G401.6 (cell line): ENCODE results near the gene LSM4.

Experiments used
- FAIRE-seq: peaks from 2 replicates; lab custom pipeline; 2012; peaks lifted over from hg19 to GRCh38; lab: Jason Lieb, UNC

LSM4 gene

DNA sequence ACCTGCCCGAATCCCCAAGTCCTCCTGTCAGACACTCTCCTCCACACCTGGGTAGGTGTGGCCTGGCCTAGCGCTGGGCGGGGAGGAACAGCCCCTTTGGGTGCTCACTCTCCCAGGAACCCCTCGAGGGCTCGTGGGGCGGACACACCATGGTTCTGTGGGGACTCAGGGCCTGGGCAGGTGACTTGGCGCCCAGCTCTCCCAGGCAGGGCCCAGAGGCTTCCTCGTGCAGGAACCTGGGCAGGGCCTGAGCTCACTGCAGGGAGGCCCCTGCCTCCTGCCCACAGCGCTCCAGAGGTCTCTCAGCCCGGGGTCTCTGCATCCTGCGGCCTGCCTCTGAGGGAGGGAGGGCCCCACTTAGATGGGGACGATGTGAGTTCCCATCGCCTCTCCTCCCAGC, 11.9 kb downstream of the LSM4 start:
- FAIRE-seq = no peak

DNA sequence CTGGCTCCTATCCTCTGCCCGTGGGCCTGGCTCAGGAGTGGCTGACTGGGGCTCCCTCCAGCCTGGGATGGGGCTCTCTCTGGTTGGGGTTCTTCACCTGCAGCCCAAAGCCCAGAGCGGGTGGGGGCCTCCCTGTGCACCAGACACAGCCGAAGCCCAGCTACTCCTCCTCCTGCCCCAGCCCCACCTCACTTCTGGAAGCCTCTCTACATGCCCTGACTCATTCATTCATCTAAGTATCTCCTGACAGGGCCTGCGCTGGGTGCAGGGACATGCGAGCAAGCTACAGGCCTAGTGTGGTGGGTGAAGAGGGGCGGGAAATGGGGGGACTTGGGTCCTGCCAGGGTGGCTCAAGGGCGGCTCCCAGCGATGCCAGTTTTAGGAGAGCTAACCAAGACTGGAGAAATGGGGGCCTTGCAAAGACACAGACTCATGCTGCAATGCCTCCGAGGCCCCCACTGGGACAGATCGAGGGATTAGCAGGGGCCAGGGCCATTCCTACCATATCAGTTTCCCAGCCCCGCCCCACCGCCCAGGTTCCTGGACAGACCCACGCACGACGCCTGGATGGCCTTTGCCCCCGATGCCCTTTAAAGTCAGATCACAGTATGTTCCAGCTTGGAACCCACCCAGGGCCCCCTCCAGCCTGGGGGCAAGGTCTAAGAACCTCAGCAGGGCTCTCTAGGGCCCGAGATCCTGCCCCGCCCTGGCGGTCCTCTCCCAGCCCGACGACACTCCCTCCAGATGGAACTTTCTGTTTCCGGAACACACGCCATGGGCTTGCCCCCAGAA, 12.6 kb downstream of the LSM4 start:
- no peak for FAIRE-seq

DNA sequence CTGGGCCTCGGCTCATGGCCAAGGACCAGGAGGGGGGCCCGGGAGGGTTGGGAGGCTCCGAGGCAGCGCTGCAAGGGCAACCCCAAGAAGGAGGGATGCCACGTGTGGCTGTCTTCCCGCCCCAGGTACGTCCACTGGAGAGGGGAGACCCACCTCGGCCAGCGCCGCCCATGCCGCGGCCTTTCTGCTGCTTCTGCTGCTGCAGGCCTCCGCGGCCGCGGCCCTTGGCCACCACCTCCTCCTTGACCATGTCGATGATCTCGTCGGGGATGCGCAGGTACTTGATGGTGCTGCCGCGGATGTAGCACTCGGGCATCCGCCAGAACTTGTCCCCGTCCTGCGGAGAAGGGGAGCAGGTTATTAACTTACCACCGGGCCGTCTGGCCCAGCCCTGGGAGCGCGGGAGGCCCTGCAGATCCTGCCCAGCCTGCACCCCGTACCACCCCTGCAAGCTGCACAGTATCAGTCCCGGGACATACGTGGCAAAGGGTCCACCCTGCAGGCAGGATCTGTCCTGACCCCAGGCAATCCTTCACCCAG, 13.3 kb downstream of the LSM4 start:
- no peak for FAIRE-seq

DNA sequence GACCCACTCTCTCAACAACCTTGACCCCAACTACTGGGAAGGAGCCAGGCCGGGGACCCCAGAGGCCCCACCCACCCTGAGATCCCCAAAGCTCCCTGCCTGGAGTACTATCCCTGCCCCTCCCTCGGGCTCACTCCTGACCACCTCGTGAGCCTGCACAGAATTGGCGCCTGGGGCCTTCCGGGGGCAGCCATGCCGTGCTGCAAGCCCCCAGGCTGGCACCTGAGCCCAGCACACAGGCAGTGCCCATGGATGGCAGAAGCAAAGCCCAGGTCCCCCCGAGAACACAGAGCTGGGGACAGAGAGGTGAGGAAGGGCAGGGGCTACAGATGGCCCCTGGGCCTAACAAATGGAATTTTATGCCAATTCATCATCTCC, 13.9 kb downstream of the LSM4 start:
- no peak for FAIRE-seq

DNA sequence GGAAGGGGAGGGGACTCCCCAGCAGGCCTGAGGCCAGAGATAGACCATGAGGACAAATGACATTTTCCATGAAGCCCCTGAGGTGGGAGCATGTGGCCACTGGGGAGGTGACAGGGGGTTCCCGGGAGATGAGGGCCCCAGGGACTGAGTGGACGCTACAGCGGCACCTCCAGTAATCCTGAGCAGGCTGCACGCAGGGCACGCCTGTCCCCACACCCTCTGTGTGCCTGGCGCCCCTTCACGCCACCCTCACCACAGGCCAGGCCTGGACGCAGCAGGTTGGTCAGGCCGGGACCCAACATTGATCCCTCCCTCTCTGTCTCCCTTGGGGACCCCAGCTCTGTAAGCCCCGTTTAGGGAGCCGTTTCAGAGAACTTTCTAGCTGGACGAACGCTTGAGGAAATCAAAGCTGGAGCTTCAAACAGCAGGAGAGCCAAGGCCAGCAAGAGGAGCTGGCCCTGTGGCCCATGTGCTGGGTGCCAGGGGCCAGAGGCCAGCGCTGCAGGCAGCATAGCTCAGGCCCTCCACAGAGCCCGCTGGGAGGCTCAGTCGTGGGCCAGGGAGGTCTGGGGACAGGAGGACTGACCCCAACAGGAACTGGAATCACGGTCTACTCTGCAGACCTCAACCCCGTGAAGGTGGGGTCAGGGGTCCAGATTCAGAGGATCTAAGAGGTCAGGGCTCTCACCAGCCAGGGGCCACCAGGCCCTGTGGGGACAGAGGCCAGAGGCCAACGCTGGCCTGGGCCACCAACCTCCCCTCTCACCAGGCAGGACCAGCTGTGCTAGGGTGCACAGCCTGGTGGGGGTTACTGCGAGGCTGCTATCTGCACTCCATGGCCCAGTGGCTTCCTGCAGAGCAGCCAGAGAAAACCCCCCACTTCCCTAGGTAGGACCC, 14.6 kb downstream of the LSM4 start:
- FAIRE-seq = no peak

DNA sequence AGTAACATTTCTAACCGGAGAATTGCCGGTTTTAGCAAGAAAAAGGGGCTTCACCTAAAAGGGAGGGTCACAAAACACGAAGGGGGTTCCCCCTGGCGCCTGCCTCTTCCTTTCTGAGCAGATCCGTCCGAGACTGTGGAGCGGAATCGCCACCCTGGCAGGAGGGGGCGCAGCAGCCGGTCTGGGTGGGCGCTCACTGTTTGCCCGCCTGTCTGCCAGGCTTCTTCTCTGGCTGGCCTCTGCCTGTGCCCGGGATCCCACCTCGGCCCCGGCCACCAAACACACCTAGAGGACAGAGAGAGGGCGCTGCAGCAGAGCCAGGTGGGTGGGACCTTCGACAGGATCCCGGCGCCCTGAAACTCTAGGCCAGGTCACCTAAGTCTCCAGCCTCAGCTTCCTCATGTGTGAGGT, 15.6 kb downstream of the LSM4 start:
- no peak for FAIRE-seq

DNA sequence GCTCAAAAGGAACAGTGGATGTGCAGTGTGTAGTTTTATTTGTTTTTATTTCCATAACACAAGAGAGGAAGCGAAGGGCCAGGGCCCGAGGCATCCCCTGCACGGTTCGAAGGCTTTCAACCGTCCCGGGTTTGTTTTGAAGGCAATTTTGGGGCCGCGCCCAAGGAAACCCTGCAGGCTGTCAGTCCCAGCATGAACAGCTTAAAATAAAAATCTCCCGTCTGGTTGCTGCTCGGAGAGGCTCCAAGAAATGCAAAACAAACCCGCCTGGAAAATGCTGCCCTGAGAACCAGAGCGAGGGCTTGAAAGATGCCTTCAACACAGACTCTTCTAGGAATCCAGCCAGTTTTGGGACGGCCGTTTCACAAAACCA, 16.0 kb downstream of the LSM4 start:
- FAIRE-seq = peak; percentile 30

DNA sequence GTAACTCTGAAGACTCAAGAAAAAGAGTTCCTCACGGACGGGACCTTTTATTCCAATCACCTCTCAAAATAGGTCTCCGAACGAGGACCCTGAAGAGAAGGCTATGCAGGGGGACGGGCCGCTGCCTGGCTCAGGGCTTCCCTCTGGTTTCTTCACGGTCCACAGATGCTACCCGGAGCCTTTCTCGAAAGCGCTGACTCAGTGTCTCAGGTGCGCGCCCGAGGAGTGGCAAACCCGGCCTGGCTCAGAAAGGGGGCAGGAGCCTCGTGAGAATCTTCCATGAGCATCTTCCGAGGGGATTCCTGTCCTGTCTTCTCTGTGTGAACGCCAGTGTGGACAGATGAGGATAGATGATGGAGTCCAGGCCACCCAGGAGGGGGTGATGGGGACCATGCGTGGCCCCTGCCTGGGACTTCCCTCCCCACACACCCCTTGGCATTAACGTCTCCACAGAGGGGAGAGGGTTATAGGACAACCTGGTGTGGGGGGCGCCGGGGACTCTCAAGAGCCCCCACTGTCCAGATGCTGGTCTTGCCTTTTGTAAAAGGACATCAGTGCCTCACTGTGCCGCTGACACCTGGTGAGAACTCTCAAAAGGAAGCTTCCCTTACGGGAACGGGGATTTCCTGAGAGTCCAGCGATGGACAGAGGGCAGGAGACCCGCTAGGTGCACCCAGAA, 16.5 kb downstream of the LSM4 start:
- no peak for FAIRE-seq

DNA sequence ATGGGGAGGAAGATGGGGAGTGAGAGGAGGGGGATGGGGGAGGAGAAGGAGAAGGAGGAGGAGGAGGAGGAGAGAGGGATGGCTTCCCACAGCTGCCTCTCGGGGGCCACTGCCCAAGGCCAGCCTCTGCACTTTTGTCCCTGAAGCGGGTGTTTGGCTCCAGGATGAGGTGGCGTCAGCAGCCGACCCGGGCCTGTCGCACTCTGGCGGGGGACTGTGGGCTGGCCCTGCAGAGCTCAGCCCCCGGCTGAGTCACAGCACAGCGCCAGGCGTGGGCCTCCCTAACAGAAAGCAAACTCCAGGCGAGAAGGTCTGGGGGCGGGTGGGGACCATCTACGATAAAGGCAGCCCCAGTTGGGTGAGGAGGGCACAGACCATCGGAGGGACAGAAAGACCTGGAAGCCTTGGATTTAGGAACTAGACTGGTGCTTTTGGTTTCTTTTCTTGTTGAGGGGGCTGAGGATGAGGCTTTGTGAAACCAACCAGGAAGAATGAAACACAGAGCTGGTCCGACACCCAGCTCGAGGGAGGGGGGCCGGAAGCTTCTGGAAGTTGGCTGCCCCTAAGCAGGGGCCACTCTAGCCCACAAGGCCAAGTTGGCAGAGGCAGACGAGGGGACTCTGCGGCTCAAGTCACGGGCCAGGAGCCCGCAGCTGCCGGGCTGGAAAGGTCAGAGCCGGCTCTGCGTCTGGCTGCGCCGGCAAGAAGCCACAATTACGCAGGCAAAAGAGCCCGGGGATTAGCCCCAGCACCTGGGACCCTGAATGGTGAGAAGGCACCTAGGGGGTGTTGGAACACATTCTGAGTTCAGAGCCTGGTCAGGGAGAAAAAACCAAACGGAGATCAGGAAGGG, 18.2 kb downstream of the LSM4 start:
- FAIRE-seq = no peak

DNA sequence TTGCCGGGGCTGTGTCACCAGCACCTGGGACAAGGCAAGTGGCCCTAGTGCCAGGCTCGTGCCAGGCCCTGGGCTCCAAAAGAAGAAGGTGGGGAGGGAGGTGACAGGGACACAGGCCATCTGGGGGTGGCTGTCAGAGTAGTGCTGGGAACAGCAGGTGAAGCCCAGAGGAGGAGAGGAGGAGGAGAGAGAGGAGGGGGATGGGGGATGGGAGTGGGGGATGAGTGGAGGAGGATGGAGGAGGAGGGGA, 18.7 kb downstream of the LSM4 start:
- no peak for FAIRE-seq

DNA sequence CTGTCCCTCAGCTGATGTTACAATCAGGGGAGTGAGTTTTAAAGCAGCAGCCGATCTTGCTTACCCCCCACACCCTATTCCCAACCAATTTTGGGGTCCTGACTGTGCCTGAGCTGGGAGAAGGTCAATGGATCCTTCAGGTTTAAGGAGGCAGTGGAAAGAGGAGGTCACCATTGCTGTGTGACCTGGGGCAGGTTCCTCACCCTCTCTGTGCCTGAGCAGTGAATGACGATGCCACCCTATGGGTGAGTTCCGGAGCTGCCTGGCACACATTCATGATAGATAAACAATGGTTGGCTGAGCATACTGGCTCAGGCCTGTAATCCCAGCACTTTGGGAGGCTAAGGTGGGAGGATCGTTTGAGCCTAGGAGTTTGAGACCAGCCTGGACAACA, 21.2 kb downstream of the LSM4 start:
- FAIRE-seq = no peak

DNA sequence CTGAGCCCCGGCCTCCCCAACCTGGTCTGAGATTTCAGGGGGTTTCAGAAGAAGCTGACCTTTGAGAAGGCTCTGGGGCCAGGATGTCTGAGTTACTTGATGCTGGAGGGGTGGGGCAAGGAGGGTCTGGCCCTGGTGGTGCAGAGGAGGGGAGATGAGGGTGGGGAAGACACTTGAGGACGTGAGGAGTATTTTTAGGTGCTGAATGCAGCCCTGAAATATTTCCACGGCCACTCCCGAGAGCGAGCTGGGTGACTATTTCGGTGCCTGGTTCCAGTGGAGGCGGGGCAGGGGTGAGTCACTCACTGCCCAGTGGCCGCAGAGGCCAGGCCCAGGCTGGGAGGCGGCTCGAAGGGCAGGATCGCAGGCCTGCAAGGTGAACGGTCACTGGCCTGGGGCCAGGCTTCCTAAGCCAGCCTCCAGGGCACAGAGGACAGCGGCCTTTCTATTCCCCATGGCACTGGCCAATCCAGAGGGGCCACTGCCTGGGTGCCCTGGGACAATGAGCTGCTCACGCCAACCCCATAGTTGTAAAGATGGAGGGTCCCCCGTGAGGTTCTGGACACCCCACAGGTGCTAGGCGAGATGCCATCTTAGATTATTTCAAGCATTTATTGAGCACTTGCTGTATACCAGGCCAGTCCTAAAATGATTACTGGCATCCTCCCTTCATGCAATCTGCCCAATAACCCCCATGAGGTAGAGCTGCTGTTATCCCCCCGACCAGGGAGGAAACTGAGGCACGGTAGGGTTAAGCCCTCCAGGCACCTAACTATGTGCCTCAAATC, 21.8 kb downstream of the LSM4 start:
- FAIRE-seq = no peak

DNA sequence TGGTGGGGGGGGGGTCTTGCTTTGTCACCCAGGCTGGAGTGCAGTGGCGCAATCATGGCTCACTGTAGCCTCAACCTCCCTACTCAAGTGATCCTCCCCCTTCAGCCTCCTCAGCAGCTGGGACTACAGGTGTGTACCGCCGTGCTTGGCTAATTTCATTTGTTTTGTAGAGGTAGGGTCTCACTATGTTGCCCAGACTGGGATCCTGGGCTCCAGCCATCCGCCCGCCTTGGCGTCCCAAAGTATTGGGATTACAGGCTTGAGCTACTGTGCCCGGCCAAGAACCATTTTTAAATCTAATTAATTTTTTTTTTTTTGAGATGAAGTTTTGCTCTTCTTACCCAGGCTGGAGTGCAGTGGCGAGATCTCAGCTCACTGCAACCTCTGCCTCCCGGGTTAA, 23.2 kb downstream of the LSM4 start:
- no peak for FAIRE-seq

DNA sequence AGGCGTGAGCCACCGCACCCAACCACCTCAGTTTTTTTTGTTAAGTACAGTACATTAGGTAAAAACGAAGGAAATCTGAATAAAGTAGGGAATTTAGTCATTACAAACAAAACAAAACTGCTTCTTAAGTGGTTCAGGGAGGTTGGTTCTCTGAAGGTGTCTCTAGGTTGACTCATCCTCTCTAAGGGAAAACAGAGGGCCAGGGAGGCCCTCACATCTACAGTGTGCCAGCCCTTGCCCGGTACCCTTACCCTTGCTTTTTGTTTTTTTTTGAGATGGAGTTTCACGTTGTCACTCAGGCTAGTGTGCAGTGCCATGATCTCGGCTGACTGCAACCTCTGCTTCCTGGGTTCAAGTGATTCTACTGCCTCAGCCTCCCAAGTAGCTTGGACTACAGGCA, 24.3 kb downstream of the LSM4 start:
- FAIRE-seq = no peak

DNA sequence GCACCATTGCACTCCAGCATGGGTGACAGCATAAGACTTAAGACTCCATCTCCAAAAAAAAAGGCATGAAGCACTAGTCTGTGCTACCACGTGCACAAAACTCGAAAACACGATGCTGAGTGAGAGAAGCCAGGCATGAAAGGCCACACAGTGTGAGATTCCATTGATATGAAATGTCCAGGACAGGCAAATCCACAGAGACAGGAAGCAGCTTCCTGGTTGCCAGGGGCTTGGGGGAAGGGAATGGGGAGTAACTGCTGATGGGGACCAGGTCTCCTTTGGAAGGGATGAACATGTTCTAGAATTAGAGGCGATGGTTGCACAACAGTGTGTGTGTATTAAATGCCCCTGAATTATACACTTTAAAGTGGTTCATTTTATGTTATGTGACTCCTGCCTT, 25.6 kb downstream of the LSM4 start:
- no peak for FAIRE-seq

DNA sequence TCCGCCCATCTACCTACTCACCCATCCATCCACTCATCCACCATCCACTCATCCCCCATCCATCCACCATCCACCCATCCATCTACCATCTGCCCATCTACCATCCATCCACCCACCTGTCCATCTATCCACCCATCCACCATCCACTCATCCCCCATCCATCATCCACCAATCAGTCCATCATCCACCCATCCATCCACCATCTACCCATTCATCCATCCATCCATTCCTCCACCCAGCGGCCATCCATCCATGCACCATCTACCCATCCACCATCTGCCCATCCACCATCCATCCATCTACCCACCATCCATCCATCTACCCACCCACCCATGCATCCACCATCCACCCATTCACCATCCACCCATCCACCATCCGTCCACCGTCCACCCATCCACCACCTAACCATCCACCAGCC, 27.8 kb downstream of the LSM4 start:
- no peak for FAIRE-seq

DNA sequence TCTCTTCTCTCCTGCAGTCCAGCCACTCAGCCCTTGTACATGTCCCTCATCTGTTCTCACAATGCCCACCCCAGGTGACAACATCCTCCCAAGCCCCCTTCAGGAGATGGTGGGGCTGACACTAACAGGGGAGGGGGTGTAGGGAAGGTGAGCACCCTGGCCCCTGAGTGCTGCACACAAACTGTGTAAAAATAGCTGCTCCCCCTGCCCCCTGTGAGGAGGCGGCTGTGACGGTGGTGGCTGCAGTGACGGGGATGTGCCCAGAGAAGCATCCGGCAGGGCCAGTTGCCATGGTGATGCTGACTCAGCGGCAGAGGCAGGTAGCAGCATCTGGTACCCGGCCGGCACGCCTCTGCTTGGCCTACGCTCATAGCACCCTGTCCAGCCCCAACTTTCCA, 28.4 kb downstream of the LSM4 start:
- FAIRE-seq = no peak

DNA sequence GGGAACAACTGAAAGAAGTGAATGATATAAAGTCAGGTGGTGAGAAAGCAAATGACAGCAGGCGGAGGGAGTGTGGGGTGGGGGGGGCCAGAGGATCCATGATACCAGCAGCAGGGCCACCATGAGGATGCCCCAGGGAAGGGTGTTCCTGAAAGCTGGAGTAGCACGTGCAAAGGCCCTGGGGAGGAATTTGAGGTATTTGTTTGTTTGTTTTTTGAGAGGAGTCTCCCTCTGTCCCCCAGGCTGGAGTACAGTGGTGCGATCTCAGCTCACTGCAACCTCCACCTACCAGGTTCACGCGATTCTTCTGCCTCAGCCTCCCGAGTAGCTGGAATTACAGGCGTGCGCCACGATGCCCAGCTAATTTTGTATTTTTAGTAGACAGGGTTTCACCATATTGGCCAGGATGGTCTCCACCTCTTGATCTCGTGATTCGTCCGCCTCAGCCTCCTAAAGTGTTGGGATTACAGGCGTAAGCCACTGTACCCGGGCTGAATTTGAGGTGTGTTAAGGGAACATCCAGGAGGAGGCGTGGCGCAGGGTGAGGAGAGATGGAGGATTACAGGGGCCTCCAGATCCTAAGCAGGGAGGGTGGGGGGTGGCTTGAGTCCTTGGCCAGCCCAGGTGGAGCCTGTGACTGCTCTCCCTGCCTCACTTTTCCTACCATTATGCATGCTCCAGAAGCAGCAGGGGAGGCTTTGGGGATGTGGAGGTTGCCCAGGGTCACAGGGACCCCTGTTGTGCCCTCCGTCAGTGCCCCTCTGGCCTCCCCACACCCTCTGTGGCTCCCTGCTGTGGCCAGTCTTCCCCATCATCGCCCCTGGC, 29.0 kb downstream of the LSM4 start:
- FAIRE-seq = no peak

DNA sequence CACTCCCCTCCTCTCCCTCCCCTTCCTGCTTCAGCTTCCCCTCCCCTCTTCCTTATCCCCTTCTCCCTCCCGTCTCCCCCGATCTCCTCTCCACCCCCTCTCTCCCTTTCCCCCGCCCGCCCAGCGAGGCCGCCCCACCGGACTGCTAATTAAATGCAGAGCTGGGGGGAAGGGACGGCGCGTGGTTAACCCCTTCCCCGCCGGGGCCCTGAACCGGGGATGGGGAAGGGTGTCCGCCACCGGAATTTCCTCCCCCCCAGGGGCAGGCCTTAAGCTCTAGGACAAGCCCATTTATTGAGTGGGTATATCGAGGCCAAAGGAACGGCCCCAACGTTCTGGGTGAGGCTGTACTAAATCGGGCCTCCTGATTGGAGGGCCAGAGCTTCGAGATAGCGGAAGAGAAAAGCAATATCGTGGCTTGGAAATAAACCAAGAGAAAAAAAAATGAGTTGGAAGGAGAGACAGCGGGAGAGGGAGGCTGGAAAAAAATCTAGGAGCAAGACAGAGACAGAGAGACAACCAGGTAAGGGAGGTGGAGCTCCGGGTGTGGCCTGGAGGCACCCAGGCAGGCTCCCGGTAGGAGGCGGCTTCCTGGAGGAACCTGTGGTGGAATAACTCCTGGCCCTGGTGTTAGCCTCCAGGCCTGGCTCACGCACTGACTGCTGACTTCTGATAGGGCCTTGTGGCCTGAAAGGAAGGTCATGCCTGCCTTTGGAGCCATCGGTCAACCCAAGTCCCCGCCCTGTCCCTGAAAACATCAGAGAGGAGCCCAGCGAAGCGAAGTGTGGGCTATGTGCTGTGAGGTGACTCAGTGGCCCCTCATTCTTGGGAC, 29.9 kb downstream of the LSM4 start:
- FAIRE-seq = no peak

DNA sequence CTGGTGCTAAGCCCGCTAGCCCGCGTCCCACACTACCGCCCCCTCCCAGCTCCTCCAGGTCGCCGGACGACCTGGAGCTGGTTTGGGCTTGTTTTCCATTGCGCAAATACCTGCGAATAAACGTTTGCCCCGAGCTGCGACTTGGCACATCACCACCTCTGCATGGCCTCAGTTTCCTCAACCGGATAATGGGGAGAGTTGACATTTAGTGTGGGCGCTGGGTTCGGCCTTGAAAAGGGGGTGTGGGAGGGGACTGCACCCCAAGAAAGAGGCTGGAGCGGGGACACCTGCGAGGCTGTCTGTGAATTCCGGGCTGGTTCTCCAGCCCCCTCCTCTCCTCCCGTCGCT, 30.4 kb downstream of the LSM4 start:
- no peak for FAIRE-seq
